HCT116 (cell line): Measurements from ENCODE around the gene GFPT2. TPM values are rescaled to one million over a fixed set of nuclear protein-coding genes. Genes with fewer than 3 reads are reported as not detected.

Source experiments
- ATAC-seq: fragments of 200-7000 bp; cut with Tn5 transposase; 2 replicates; pipeline ENCODE4 v1.9.1; 2020; ENCODE audit warnings: mild to moderate bottlenecking, moderate library complexity
- BruUV-seq: library from RNA; stranded (reverse); fragments of 400-500 nt; replicated peaks from 2 replicates; lab custom pipeline; 2021; lab: Mats Ljungman, UMichigan
- CTCF ChIA-PET: fragments of 300-600 bp; sonication (Branson Sonifier 250); formaldehyde crosslinking; loops from one replicate; lab custom pipeline; 2021; ENCODE audit warnings: antibody characterized with exemption; lab: Charles Lee
- POLR2A ChIA-PET: fragments of 300-600, 350-600 bp; sonication (Branson Sonifier 250); formaldehyde crosslinking; loops from one replicate; lab custom pipeline; 2021; ENCODE audit warnings: antibody characterized with exemption; lab: Charles Lee
- RAD21 ChIA-PET, 2 experiments: fragments of 300-600 bp; sonication (Branson Sonifier 250); formaldehyde crosslinking; loops; one replicate each; lab custom pipeline; 2023; ENCODE audit warnings: low total read pairs in 2 of 2; ENCODE audit not compliant: uncharacterized antibody in 2 of 2, unreplicated experiment in 2 of 2, low non-redundant PET in 1 of 2; lab: Charles Lee
- DNase-seq: peaks from one replicate; pipeline ENCODE4 v3.0.0-alpha.2; 2010; ENCODE audit warnings: low read depth, low spot score
- H2AFZ ChIP-seq: fragments of 200-600 bp; shearing (Covaris generic), sonication (generic); 2 replicates; pipeline ENCODE4 v1.6.1; 2017; ENCODE audit warnings: low read depth, mixed run types, mixed read lengths, antibody characterized with exemption, low read length; ENCODE audit not compliant: poor library complexity, severe bottlenecking
- H3K27ac ChIP-seq: 2 replicates; pipeline ENCODE4 v1.5.1; 2012; ENCODE audit warnings: low read depth, low read length
- H3K27me3 ChIP-seq: fragments of 200-600 bp; sonication (generic); 2 replicates; pipeline ENCODE4 v1.6.1; 2016; ENCODE audit warnings: mixed run types, low read length, mixed read lengths; ENCODE audit not compliant: insufficient read depth
- H3K36me3 ChIP-seq, 2 experiments: fragments of 200-500 bp in 1 of 2; fragments of 200-600 bp in 1 of 2; sonication (Bioruptor generic) in 1 of 2; sonication (generic) in 1 of 2; 2 replicates each; pipeline versions ENCODE4 v1.5.1 to v1.6.1; 2014 to 2016; ENCODE audit warnings: low read length in 2 of 2, inconsistent platforms in 1 of 2, mixed read lengths in 1 of 2, mixed run types in 1 of 2; ENCODE audit not compliant: insufficient read depth in 2 of 2, control insufficient read depth in 1 of 2
- H3K4me1 ChIP-seq, 2 experiments: fragments of 200-600 bp in 1 of 2; sonication (generic) in 1 of 2; 2 replicates each; pipeline versions ENCODE4 v1.5.1 to v1.6.1; 2012 to 2017; ENCODE audit warnings: low read length in 2 of 2, inconsistent platforms in 1 of 2, mild to moderate bottlenecking in 1 of 2, mixed read lengths in 1 of 2, mixed run types in 1 of 2, moderate library complexity in 1 of 2; ENCODE audit not compliant: insufficient read depth in 2 of 2, control insufficient read depth in 1 of 2
- H3K4me2 ChIP-seq: fragments of 200-600 bp; sonication (generic); 2 replicates; pipeline ENCODE4 v1.6.1; 2017; ENCODE audit warnings: mixed run types, low read length, mixed read lengths
- H3K4me3 ChIP-seq, 2 experiments: fragments of 200-600 bp in 1 of 2; sonication (generic) in 1 of 2; replicated peaks in 1 of 2; 2 replicates each; pipeline ENCODE4 v1.5.1; 2011 to 2016; ENCODE audit warnings: low read length in 2 of 2, control low read depth in 1 of 2, low read depth in 1 of 2, mild to moderate bottlenecking in 1 of 2, mixed read lengths in 1 of 2, mixed run types in 1 of 2
- H3K79me2 ChIP-seq: fragments of 200-600 bp; sonication (generic); 2 replicates; pipeline ENCODE4 v1.6.1; 2017; ENCODE audit warnings: mild to moderate bottlenecking, mixed run types, low read length, moderate library complexity, mixed read lengths; ENCODE audit not compliant: insufficient read depth
- H3K9ac ChIP-seq: fragments of 200-600 bp; sonication (generic); 2 replicates; pipeline ENCODE4 v1.6.1; 2016; ENCODE audit warnings: low read length, mixed read lengths
- H3K9me2 ChIP-seq: fragments of 200-600 bp; sonication (generic), shearing (Covaris generic); 2 replicates; pipeline ENCODE4 v1.6.1; 2017; ENCODE audit warnings: mixed run types, mild to moderate bottlenecking, moderate library complexity; ENCODE audit not compliant: insufficient read depth
- H3K9me3 ChIP-seq, 2 experiments: fragments of 200-500 bp in 1 of 2; fragments of 200-600 bp in 1 of 2; sonication (Bioruptor generic) in 1 of 2; sonication (generic) in 1 of 2; 2 replicates each; pipeline ENCODE4 v1.6.1; 2014 to 2017; ENCODE audit warnings: low read length in 2 of 2, mixed read lengths in 2 of 2, inconsistent platforms in 1 of 2, low read depth in 1 of 2, mild to moderate bottlenecking in 1 of 2, mixed run types in 1 of 2, moderate library complexity in 1 of 2; ENCODE audit not compliant: control insufficient read depth in 1 of 2, insufficient read depth in 1 of 2
- H4K20me1 ChIP-seq: fragments of 200-600 bp; sonication (generic), shearing (Covaris generic); 2 replicates; pipeline ENCODE4 v1.6.1; 2017; ENCODE audit warnings: mixed run types, mild to moderate bottlenecking, moderate library complexity; ENCODE audit not compliant: insufficient read depth
- ATF3 ChIP-seq: IDR thresholded peaks from 2 replicates; pipeline ENCODE4 v1.6.1; 2012
- CEBPB ChIP-seq: IDR thresholded peaks from 2 replicates; pipeline ENCODE4 v1.6.1; 2012; ENCODE audit warnings: low read depth
- CTCF ChIP-seq, 3 experiments: fragments of 200-600 bp in 1 of 3; sonication (generic) in 1 of 3; IDR thresholded peaks in 2 of 3; conservative IDR thresholded peaks in 1 of 3; 2 replicates each; pipeline ENCODE4 v1.5.1; 2012 to 2017; ENCODE audit warnings: low read depth in 2 of 3, low read length in 2 of 3, antibody characterized with exemption in 1 of 3, borderline replicate concordance in 1 of 3, control low read depth in 1 of 3, mild to moderate bottlenecking in 1 of 3, mixed read lengths in 1 of 3, mixed run types in 1 of 3, moderate library complexity in 1 of 3; ENCODE audit not compliant: insufficient read depth in 1 of 3
- EGR1 ChIP-seq: IDR thresholded peaks from 2 replicates; pipeline ENCODE4 v1.6.1; 2012; ENCODE audit warnings: low read depth
- EZH2phosphoT487 ChIP-seq: fragments of 200-600 bp; IDR thresholded peaks from 2 replicates; pipeline ENCODE4 v1.6.1; 2018; ENCODE audit warnings: antibody characterized with exemption, borderline replicate concordance
- JUND ChIP-seq: IDR thresholded peaks from 2 replicates; pipeline ENCODE4 v1.6.1; 2012
- POLR2A ChIP-seq: IDR thresholded peaks from 2 replicates; pipeline ENCODE4 v1.7.0; 2011; ENCODE audit warnings: borderline replicate concordance; ENCODE audit not compliant: insufficient read depth, insufficient read length; ENCODE audit errors: extremely low read depth
- POLR2AphosphoS5 ChIP-seq: IDR thresholded peaks from 2 replicates; pipeline ENCODE4 v1.6.1; 2011; ENCODE audit warnings: mild to moderate bottlenecking, low read depth, low read length, moderate library complexity
- RAD21 ChIP-seq: IDR thresholded peaks from 2 replicates; pipeline ENCODE4 v1.6.1; 2012; ENCODE audit warnings: low read depth, mild to moderate bottlenecking
- SIN3A ChIP-seq: IDR thresholded peaks from 2 replicates; pipeline ENCODE4 v1.6.1; 2012; ENCODE audit warnings: low read depth
- SRF ChIP-seq: IDR thresholded peaks from 2 replicates; pipeline ENCODE4 v1.6.1; 2012; ENCODE audit warnings: low read depth
- TCF7L2 ChIP-seq: IDR thresholded peaks from 2 replicates; pipeline ENCODE4 v1.7.0; 2011; ENCODE audit warnings: borderline replicate concordance, inconsistent platforms; ENCODE audit not compliant: insufficient read depth, insufficient read length; ENCODE audit errors: extremely low read depth
- YY1 ChIP-seq: IDR thresholded peaks from 2 replicates; pipeline ENCODE4 v1.6.1; 2011; ENCODE audit warnings: low read length, low read depth, moderate library complexity, mild to moderate bottlenecking; ENCODE audit not compliant: insufficient replicate concordance; ENCODE audit errors: extremely low read depth
- ZFX ChIP-seq: fragments of 450-650 bp; IDR thresholded peaks from 2 replicates; pipeline ENCODE4 v1.6.1; 2017
- ZNF274 ChIP-seq: fragments of 200-500 bp; sonication (Bioruptor generic); IDR thresholded peaks from 2 replicates; pipeline ENCODE4 v1.6.1; 2014; ENCODE audit warnings: mild to moderate bottlenecking, low read depth, low read length, inconsistent platforms
- intact Hi-C: fragments of 100-400 bp; cut with micrococcal nuclease; formaldehyde crosslinking; loops from 2 replicates; pipeline ENCODE4 v1.10.0; 2022
- total RNA-seq: library from RNA; stranded (reverse); gene quantifications from one replicate; pipeline ENCODE4 v1.2.1, GENCODE V29; 2021; ENCODE audit not compliant: unreplicated experiment
- TF ChIP-seq, protein P1 (sequence below): IDR thresholded peaks from 2 replicates; pipeline ENCODE4 v1.6.1; 2012
- TF ChIP-seq, protein P2 (sequence below): IDR thresholded peaks from 2 replicates; pipeline ENCODE4 v1.6.1; 2011; ENCODE audit warnings: mild to moderate bottlenecking, low read length, moderate library complexity; ENCODE audit not compliant: insufficient replicate concordance; ENCODE audit errors: extremely low read depth

Gene GFPT2
- total RNA-seq, 1 experiment from 2014 or later, result 16.1 TPM

DNA sequence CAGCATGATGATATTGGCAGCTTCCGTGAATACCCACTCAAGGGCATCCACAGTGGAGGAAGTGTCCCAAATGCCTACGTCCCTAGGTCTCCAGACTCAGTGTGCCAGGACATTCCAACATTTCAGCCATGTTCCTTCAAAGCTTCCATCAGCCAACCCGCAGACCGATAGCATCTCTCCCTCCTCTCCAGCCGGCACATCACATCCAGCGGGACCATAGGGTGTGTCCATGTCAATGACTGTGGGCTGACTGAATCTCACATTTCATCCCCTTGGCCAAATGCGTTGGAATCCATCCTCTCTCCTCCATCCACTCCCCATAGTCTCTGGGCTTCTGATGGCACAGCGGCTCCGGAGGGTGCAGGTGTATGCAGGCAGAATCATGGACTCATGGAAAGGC, 22.2 kb upstream of the GFPT2 start:
- POLR2A ChIA-PET, result no interaction called here
- TF ChIP-seq EZH2phosphoT487 (no peak), CEBPB (no peak), ZNF274 (no peak), ZFX (no peak), ATF3 (no peak)
- TF ChIP-seq, protein P1, sequence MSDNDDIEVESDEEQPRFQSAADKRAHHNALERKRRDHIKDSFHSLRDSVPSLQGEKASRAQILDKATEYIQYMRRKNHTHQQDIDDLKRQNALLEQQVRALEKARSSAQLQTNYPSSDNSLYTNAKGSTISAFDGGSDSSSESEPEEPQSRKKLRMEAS, result no peak
- TF ChIP-seq, all 23 proteins: peak for 0
- Histone ChIP-seq H3K9ac (no peak overlapping the region), H3K9me3 (no peaks in the 10 kb centered on the region), H3K27ac (no peak overlapping the region), H3K79me2 (no peaks in the 10 kb centered on the region), H3K4me3 (no peak overlapping the region), H2AFZ (no peak overlapping the region), H3K9me2 (no peaks in the 10 kb centered on the region), H4K20me1 (no peaks in the 10 kb centered on the region), H3K27me3 (no peaks in the 10 kb centered on the region), H3K36me3 (no peaks in the 10 kb centered on the region), H3K4me1 (no peaks in the 10 kb centered on the region), H3K4me2 (no peak overlapping the region)
- no TSS peak for BruUV-seq
- ATAC-seq (no peak), DNase-seq (no peak)
- RAD21 ChIA-PET, result no interaction called here
- intact Hi-C loops, result no loop called here
- CTCF ChIA-PET, result no interaction called here

DNA sequence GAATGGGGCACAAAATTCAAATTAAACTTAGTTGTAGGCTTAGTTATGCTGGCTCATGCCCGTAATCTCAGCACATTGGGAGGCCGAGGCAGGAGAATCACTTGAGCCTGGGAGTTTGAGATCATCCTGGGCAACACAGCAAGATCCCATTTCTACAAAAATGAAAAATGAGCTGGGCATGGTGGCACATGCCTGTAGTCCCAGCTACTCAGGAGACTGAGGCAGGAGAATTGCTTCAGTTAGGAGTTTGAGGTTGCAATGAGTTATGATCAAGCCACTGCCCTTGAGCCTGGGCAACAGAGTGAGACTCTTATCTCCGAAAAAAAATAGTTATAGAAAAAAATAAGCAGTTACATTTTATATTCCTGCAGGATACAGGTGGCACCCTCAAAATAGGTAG, 20.7 kb upstream of the GFPT2 start:
- ChIA-PET POLR2A (no interaction called here), CTCF (no interaction called here), RAD21 (no interaction called here)
- no peak for ATAC-seq
- Histone ChIP-seq H3K4me3 (no peak overlapping the region), H3K27ac (no peak overlapping the region), H3K4me2 (no peak overlapping the region), H3K36me3 (no peaks in the 10 kb centered on the region), H3K9me3 (no peaks in the 10 kb centered on the region), H3K27me3 (no peaks in the 10 kb centered on the region), H3K4me1 (no peaks in the 10 kb centered on the region), H3K9me2 (no peaks in the 10 kb centered on the region), H3K79me2 (no peaks in the 10 kb centered on the region), H2AFZ (no peak overlapping the region), H4K20me1 (no peaks in the 10 kb centered on the region), H3K9ac (no peak overlapping the region)
- BruUV-seq, result no TSS peak
- intact Hi-C loops, result no loop called here
- DNase-seq, result no peak
- TF ChIP-seq JUND, result no peak
- TF ChIP-seq POLR2A, result no peak
- TF ChIP-seq ATF3, result no peak
- TF ChIP-seq YY1, result no peak
- TF ChIP-seq, protein P2, sequence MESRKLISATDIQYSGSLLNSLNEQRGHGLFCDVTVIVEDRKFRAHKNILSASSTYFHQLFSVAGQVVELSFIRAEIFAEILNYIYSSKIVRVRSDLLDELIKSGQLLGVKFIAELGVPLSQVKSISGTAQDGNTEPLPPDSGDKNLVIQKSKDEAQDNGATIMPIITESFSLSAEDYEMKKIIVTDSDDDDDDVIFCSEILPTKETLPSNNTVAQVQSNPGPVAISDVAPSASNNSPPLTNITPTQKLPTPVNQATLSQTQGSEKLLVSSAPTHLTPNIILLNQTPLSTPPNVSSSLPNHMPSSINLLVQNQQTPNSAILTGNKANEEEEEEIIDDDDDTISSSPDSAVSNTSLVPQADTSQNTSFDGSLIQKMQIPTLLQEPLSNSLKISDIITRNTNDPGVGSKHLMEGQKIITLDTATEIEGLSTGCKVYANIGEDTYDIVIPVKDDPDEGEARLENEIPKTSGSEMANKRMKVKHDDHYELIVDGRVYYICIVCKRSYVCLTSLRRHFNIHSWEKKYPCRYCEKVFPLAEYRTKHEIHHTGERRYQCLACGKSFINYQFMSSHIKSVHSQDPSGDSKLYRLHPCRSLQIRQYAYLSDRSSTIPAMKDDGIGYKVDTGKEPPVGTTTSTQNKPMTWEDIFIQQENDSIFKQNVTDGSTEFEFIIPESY, result no peak
- TF ChIP-seq EGR1, result no peak
- no peak for TF ChIP-seq POLR2AphosphoS5
- no peak for TF ChIP-seq RAD21
- no peak for TF ChIP-seq SRF
- no peak for TF ChIP-seq SIN3A
- no peak for TF ChIP-seq EZH2phosphoT487
- no peak for TF ChIP-seq TCF7L2
- TF ChIP-seq ZFX, result no peak
- TF ChIP-seq CTCF (IDR thresholded peaks at IDR 0.05 in 2 of 3, conservative IDR thresholded peaks at IDR 0.05 in 1 of 3; ENCODE audit: borderline replicate concordance in 1 of 3, insufficient read depth in 1 of 3, low read depth in 2 of 3, low read length in 2 of 3), result no peak
